GM12878 (cell line): ENCODE measurements around the gene PTPN18. TPM values are rescaled to one million over a fixed set of nuclear protein-coding genes. Genes with fewer than 3 reads are reported as not detected.

Source experiments
- ATAC-seq: fragments of 200-7000 bp; cut with Tn5 transposase; 3 replicates; pipeline ENCODE4 v1.9.1; 2020; ENCODE audit warnings: mild to moderate bottlenecking, moderate library complexity
- BruUV-seq: library from RNA; stranded (reverse); fragments of 400-500 nt; replicated peaks from 2 replicates; lab custom pipeline; 2021; lab: Mats Ljungman, UMichigan
- CTCF ChIA-PET: fragments of 300-600 bp; sonication (Branson Sonifier 250); formaldehyde crosslinking; extraction: SDS; loops from one replicate; lab custom pipeline; 2021; ENCODE audit warnings: inconsistent platforms; lab: Yijun Ruan, JAX
- POLR2A ChIA-PET: fragments of 350-600 bp; formaldehyde crosslinking; extraction: SDS; loops from one replicate; lab custom pipeline; 2021; ENCODE audit warnings: inconsistent platforms; lab: Charles Lee
- RAD21 ChIA-PET: fragments of 300-600 bp; sonication (Branson Sonifier 250); formaldehyde crosslinking; loops from one replicate; lab custom pipeline; 2023; ENCODE audit warnings: antibody characterized with exemption; ENCODE audit not compliant: unreplicated experiment; lab: Charles Lee
- SMC1A ChIA-PET: fragments of 300-600 bp; sonication (Branson Sonifier 250); formaldehyde crosslinking; loops from one replicate; lab custom pipeline; 2023; ENCODE audit not compliant: unreplicated experiment, uncharacterized antibody; lab: Charles Lee
- DNase-seq: peaks from one replicate; pipeline ENCODE4 v3.0.0-alpha.2; 2011; ENCODE audit warnings: low read depth, low spot score
- FAIRE-seq: peaks from 3 replicates; lab custom pipeline; 2011; peaks lifted over from hg19 to GRCh38; lab: Jason Lieb, UNC
- H2AFZ ChIP-seq: 2 replicates; pipeline ENCODE4 v1.6.0; 2011; ENCODE audit warnings: low read depth, low read length, control low read depth; ENCODE audit not compliant: control insufficient read depth
- H3K27ac ChIP-seq: 2 replicates; pipeline ENCODE4 v1.5.1; 2011; ENCODE audit warnings: control low read depth; ENCODE audit not compliant: control insufficient read depth, insufficient read depth
- H3K27me3 ChIP-seq, 2 experiments: replicated peaks in 1 of 2; 2 replicates each; pipeline versions ENCODE4 v1.6.0 to v1.6.1; 2011; ENCODE audit warnings: low read length in 1 of 2; ENCODE audit not compliant: control insufficient read depth in 2 of 2, insufficient read depth in 2 of 2
- H3K36me3 ChIP-seq, 2 experiments: 2 replicates each; pipeline ENCODE4 v1.5.1; 2011; ENCODE audit warnings: low read length in 1 of 2; ENCODE audit not compliant: control insufficient read depth in 2 of 2, insufficient read depth in 2 of 2
- H3K4me1 ChIP-seq: 2 replicates; pipeline ENCODE4 v1.6.1; 2011; ENCODE audit warnings: mild to moderate bottlenecking, low read length, moderate library complexity, mixed read lengths; ENCODE audit not compliant: control insufficient read depth, insufficient read depth
- H3K4me2 ChIP-seq: 2 replicates; pipeline ENCODE4 v1.6.0; 2011; ENCODE audit warnings: control low read depth; ENCODE audit not compliant: control insufficient read depth, insufficient read depth
- H3K4me3 ChIP-seq: fragments of 200-600 bp; sonication (generic); 2 replicates; pipeline ENCODE4 v1.5.1; 2016
- H3K79me2 ChIP-seq: 2 replicates; pipeline ENCODE4 v1.6.0; 2011; ENCODE audit warnings: low read length; ENCODE audit not compliant: control insufficient read depth, insufficient read depth
- H3K9ac ChIP-seq: 2 replicates; pipeline ENCODE4 v1.8.0; 2011; ENCODE audit warnings: low read length, control low read depth, mixed read lengths; ENCODE audit not compliant: control insufficient read depth, insufficient read depth
- H3K9me3 ChIP-seq: replicated peaks from 3 replicates; pipeline ENCODE4 v1.5.1; 2011; ENCODE audit warnings: mild to moderate bottlenecking, low read length; ENCODE audit not compliant: control insufficient read depth, insufficient read depth
- H4K20me1 ChIP-seq: 2 replicates; pipeline ENCODE4 v1.6.0; 2011; ENCODE audit not compliant: control insufficient read depth, insufficient read depth
- BMI1 ChIP-seq: fragments of 450-650 bp; IDR thresholded peaks from 2 replicates; pipeline ENCODE4 v1.6.1; 2016; ENCODE audit warnings: mild to moderate bottlenecking, moderate library complexity, borderline replicate concordance
- CUX1 ChIP-seq: IDR thresholded peaks from 2 replicates; pipeline ENCODE4 v1.6.1; 2012; ENCODE audit warnings: improper control_type of control experiment, low read depth, low read length; ENCODE audit not compliant: insufficient replicate concordance
- HDGF ChIP-seq: fragments of 450-650 bp; IDR thresholded peaks from 2 replicates; pipeline ENCODE4 v1.6.1; 2016; ENCODE audit warnings: antibody characterized with exemption
- POLR2A ChIP-seq: IDR thresholded peaks from 2 replicates; pipeline ENCODE4 v1.6.1; 2011; ENCODE audit warnings: low read depth, mild to moderate bottlenecking, low read length
- RFX5 ChIP-seq: IDR thresholded peaks from 2 replicates; pipeline ENCODE4 v1.6.1; 2011; ENCODE audit warnings: low read depth, low read length, improper control_type of control experiment
- YY1 ChIP-seq: IDR thresholded peaks from 2 replicates; pipeline ENCODE4 v1.6.1; 2011; ENCODE audit warnings: low read depth, mild to moderate bottlenecking, low read length
- WGBS: methylation state at CpG from one replicate; pipeline ENCODE4 v1.1.6; 2016; ENCODE audit warnings: low lambda C conversion rate; ENCODE audit not compliant: insufficient replicate concordance, insufficient coverage; ENCODE audit errors: missing lambda C conversion rate; 5-methylcytosine and 5-hydroxymethylcytosine counted together
- in situ Hi-C: fragments of 300-500 bp; cut with MboI; formaldehyde crosslinking; loops from 9 replicates; pipeline ENCODE4 v1.14.3; 2018; ENCODE audit warnings: mixed read lengths
- intact Hi-C: fragments of 100-400 bp; cut with micrococcal nuclease; formaldehyde crosslinking; loops from one replicate; pipeline ENCODE4 v1.14.2; 2022; ENCODE audit not compliant: unreplicated experiment
- polyA plus RNA-seq, 11 experiments: library from polyadenylated mRNA; depleted of rRNA in 4 of 11; unstranded in 6 of 11; stranded (reverse) in 5 of 11; fragments of >200 nt; fragmentation: Nextera tagmentation in 4 of 11; fragmentation: Illumina TruSeq in 1 of 11; extraction: Ambion mirVana in 4 of 11; extraction: Trizol in 1 of 11; gene quantifications; 1 replicate in 1 of 11; 2 replicates in 10 of 11; pipeline versions ENCODE4 v1.2.1 to v1.2.3, GENCODE V29; 2011 to 2016; ENCODE audit warnings: inconsistent platforms in 2 of 11, missing spikeins in 2 of 11, low read depth in 1 of 11
- total RNA-seq, 4 experiments: library from RNA; depleted of rRNA in 3 of 4; stranded (reverse); fragments of >200 nt in 3 of 4; fragmentation: Illumina TruSeq in 1 of 4; extraction: Trizol in 1 of 4; gene quantifications; 2 replicates each; pipeline versions ENCODE4 v1.2.1 to v1.2.3, GENCODE V29; 2013 to 2021

PTPN18 gene
- total and polyA plus RNA-seq, 10 of the 15 experiments (the other 5 are each of a cell fraction or from before 2014, with no cell fraction given): 14.8 to 89.9 (median 43.4) TPM

GRCh38 chr2:130389783-130390182 lies 33.9 kb downstream of the PTPN18 start (continued):
- TF ChIP-seq CUX1 (no peak), RFX5 (no peak)

GRCh38 chr2:130390460-130391057 lies 34.7 kb downstream of the PTPN18 start:
- Histone ChIP-seq H3K27me3 (no peaks in the 10 kb centered on the region), H4K20me1 (no peaks in the 10 kb centered on the region), H3K36me3 (no peaks in the 10 kb centered on the region), H3K79me2 (no peaks in the 10 kb centered on the region), H2AFZ (peak overlapping the region; percentile 90), H3K27ac (peak overlapping the region; percentile 64), H3K9ac (peak overlapping the region; percentile 73), H3K9me3 (no peaks in the 10 kb centered on the region), H3K4me3 (peak overlapping the region; percentile 79; the same call in 1 of the 2 replicates), H3K4me2 (peak overlapping the region; percentile 96), H3K4me1 (peaks cover 45% of the 10 kb centered on the region)
- intact Hi-C loops: loop anchor here (2.0 kb wide), 1 partner anchor 18 kb away; no protein-coding TSS in a partner anchor
- RAD21 ChIA-PET: interaction anchor here (2.0 kb wide), 1 partner anchor 17 kb away, joined by 6 read pairs; no protein-coding TSS in a partner anchor
- TF ChIP-seq YY1: peak; percentile 92
- 0 out of 2 replicates have a peak, but pooled peaks have one; percentile 23 for TF ChIP-seq HDGF
- 0 out of 2 replicates have a peak, but pooled peaks have one; percentile 3 for TF ChIP-seq POLR2A
- TF ChIP-seq BMI1: no peak
- SMC1A ChIA-PET: interaction anchor here (1.3 to 4.3 kb wide), 4 partner anchors 13 to 48 kb away, joined by 4 to 25 read pairs (median 10); partner anchors contain the start of gene IMP4
- under 1% methylated on average over 14 of the region's 16 CpGs for WGBS
- in situ Hi-C loops: no loop called here
- CTCF ChIA-PET: interaction anchor here (1.3 to 2.8 kb wide), 3 partner anchors 13 to 58 kb away, joined by 4 to 13 read pairs (median 10); no protein-coding TSS in a partner anchor
- BruUV-seq: no TSS peak
- no peak for DNase-seq
- POLR2A ChIA-PET: interaction anchor here (0.7 to 2.0 kb wide), 7 partner anchors 9 to 48 kb away, joined by 3 to 9 read pairs (median 3); partner anchors contain the start of gene IMP4
- no peak for FAIRE-seq
- peak; percentile 23 for ATAC-seq
